H9 (cell line): Measurements from ENCODE around the gene SRP68. TPM values are rescaled to one million over a fixed set of nuclear protein-coding genes. Genes with fewer than 3 reads are reported as not detected.
A peak's percentile ranks its signal among the peaks of the same experiment; 100 is the strongest.

Source experiments
- DNase-seq: peaks from one replicate; pipeline ENCODE4 v3.0.0-alpha.2; 2017
- H2AFZ ChIP-seq: one replicate; pipeline ENCODE4 v1.6.1; 2013; ENCODE audit warnings: mild to moderate bottlenecking, low read length, control low read depth, moderate library complexity
- H2AK5ac ChIP-seq: 2 replicates; pipeline ENCODE4 v1.6.1; 2013; ENCODE audit warnings: low read length, control low read depth, mixed read lengths; ENCODE audit not compliant: insufficient read length
- H2BK120ac ChIP-seq: one replicate; pipeline ENCODE4 v1.6.1; 2013; ENCODE audit warnings: low read depth, mild to moderate bottlenecking, low read length, control low read depth, inconsistent platforms; ENCODE audit not compliant: poor library complexity, severe bottlenecking
- H2BK12ac ChIP-seq: 2 replicates; pipeline ENCODE4 v1.6.1; 2013; ENCODE audit warnings: low read length, control low read depth, mixed read lengths, low read depth; ENCODE audit not compliant: insufficient read length
- H2BK15ac ChIP-seq: 2 replicates; pipeline ENCODE4 v1.6.1; 2013; ENCODE audit warnings: low read depth, low read length, control low read depth
- H2BK20ac ChIP-seq: one replicate; pipeline ENCODE4 v1.6.1; 2013; ENCODE audit warnings: low read depth, mild to moderate bottlenecking, low read length, control low read depth, inconsistent platforms; ENCODE audit not compliant: poor library complexity, severe bottlenecking
- H2BK5ac ChIP-seq: 2 replicates; pipeline ENCODE4 v1.6.1; 2013; ENCODE audit warnings: low read length, control low read depth, mixed read lengths; ENCODE audit not compliant: insufficient read length
- H3K14ac ChIP-seq: 2 replicates; pipeline ENCODE4 v1.6.1; 2013; ENCODE audit warnings: low read length, control low read depth; ENCODE audit not compliant: insufficient read depth
- H3K18ac ChIP-seq: 2 replicates; pipeline ENCODE4 v1.6.1; 2013; ENCODE audit warnings: low read depth, mild to moderate bottlenecking, mixed read lengths, low read length, control low read depth; ENCODE audit not compliant: insufficient read length
- H3K23ac ChIP-seq: 2 replicates; pipeline ENCODE4 v1.6.1; 2013; ENCODE audit warnings: low read length, control low read depth, mixed read lengths, low read depth; ENCODE audit not compliant: insufficient read length
- H3K23me2 ChIP-seq: 2 replicates; pipeline ENCODE4 v1.6.1; 2013; ENCODE audit warnings: low read depth, mild to moderate bottlenecking, mixed read lengths, low read length, control low read depth; ENCODE audit not compliant: insufficient read length, poor library complexity, severe bottlenecking
- H3K27ac ChIP-seq: 2 replicates; pipeline ENCODE4 v1.5.1; 2013; ENCODE audit warnings: low read length, control low read depth, mixed read lengths, low read depth; ENCODE audit not compliant: insufficient read length
- H3K27me3 ChIP-seq: 2 replicates; pipeline ENCODE4 v1.6.1; 2013; ENCODE audit warnings: low read length, control low read depth, inconsistent platforms; ENCODE audit not compliant: insufficient read depth
- H3K4ac ChIP-seq: 2 replicates; pipeline ENCODE4 v1.6.1; 2013; ENCODE audit warnings: low read depth, mild to moderate bottlenecking, control low read depth, inconsistent platforms, low read length, moderate library complexity
- H3K4me1 ChIP-seq: 2 replicates; pipeline ENCODE4 v1.6.1; 2013; ENCODE audit warnings: low read length, control low read depth, inconsistent platforms; ENCODE audit not compliant: insufficient read depth
- H3K4me2 ChIP-seq: 2 replicates; pipeline ENCODE4 v1.6.1; 2013; ENCODE audit warnings: low read length, control low read depth, mixed read lengths; ENCODE audit not compliant: insufficient read length, insufficient read depth
- H3K56ac ChIP-seq: 2 replicates; pipeline ENCODE4 v1.6.1; 2013; ENCODE audit warnings: low read depth, mild to moderate bottlenecking, mixed read lengths, low read length, control low read depth; ENCODE audit not compliant: insufficient read length
- H3K79me1 ChIP-seq: 2 replicates; pipeline ENCODE4 v1.6.1; 2013; ENCODE audit warnings: low read depth, mild to moderate bottlenecking, moderate library complexity, low read length, control low read depth, inconsistent platforms; ENCODE audit not compliant: insufficient read depth, poor library complexity, severe bottlenecking
- H3K79me2 ChIP-seq: 2 replicates; pipeline ENCODE4 v1.6.1; 2013; ENCODE audit warnings: low read length, control low read depth, inconsistent platforms; ENCODE audit not compliant: insufficient read depth
- H3K9ac ChIP-seq: 2 replicates; pipeline ENCODE4 v1.6.1; 2013; ENCODE audit warnings: low read length, control low read depth, mixed read lengths; ENCODE audit not compliant: insufficient read length; ENCODE audit errors: extremely low read depth
- H3K9me3 ChIP-seq: one replicate; pipeline ENCODE4 v1.6.1; 2013; ENCODE audit warnings: low read depth, low read length, inconsistent platforms; ENCODE audit not compliant: control insufficient read depth
- H3T11ph ChIP-seq: one replicate; pipeline ENCODE4 v1.6.1; 2013; ENCODE audit warnings: mild to moderate bottlenecking, low read length, control low read depth, inconsistent platforms
- H4K20me1 ChIP-seq: one replicate; pipeline ENCODE4 v1.6.1; 2013; ENCODE audit not compliant: control insufficient read depth, insufficient read length, insufficient read depth
- H4K5ac ChIP-seq: 2 replicates; pipeline ENCODE4 v1.6.1; 2013; ENCODE audit warnings: low read depth, mild to moderate bottlenecking, mixed read lengths, low read length, control low read depth; ENCODE audit not compliant: insufficient read length
- H4K8ac ChIP-seq: replicated peaks from 2 replicates; pipeline ENCODE4 v1.6.1; 2013; ENCODE audit warnings: low read length, control low read depth, mixed read lengths, low read depth; ENCODE audit not compliant: insufficient read length
- H4K91ac ChIP-seq: 2 replicates; pipeline ENCODE4 v1.6.1; 2013; ENCODE audit warnings: low read depth, mild to moderate bottlenecking, moderate library complexity, mixed read lengths, low read length, control low read depth; ENCODE audit not compliant: insufficient read length
- H3K27ac Mint-ChIP-seq, 3 experiments: 2 replicates in 2 of 3; 3 replicates in 1 of 3; pipeline ENCODE4 v1.8.0; 2020 to 2021; ENCODE audit warnings: mixed read lengths in 3 of 3, mild to moderate bottlenecking in 1 of 3, moderate library complexity in 1 of 3
- H3K27me3 Mint-ChIP-seq: 2 replicates; pipeline ENCODE4 v1.8.0; 2021; ENCODE audit warnings: low read depth, mild to moderate bottlenecking, moderate library complexity, mixed read lengths
- H3K36me3 Mint-ChIP-seq, 3 experiments: 2 replicates in 2 of 3; 3 replicates in 1 of 3; pipeline ENCODE4 v1.8.0; 2020 to 2021; ENCODE audit warnings: low read depth in 3 of 3, mixed read lengths in 3 of 3; ENCODE audit not compliant: insufficient read depth in 1 of 3
- H3K4me1 Mint-ChIP-seq, 2 experiments: 2 replicates each; pipeline ENCODE4 v1.8.0; 2020; ENCODE audit warnings: mixed read lengths in 2 of 2
- H3K4me3 Mint-ChIP-seq, 2 experiments: 2 replicates in 1 of 2; 3 replicates in 1 of 2; pipeline ENCODE4 v1.8.0; 2020 to 2021; ENCODE audit warnings: mild to moderate bottlenecking in 2 of 2, mixed read lengths in 2 of 2, moderate library complexity in 1 of 2
- H3K9me3 Mint-ChIP-seq, 2 experiments: 2 replicates in 1 of 2; 3 replicates in 1 of 2; pipeline ENCODE4 v1.8.0; 2020; ENCODE audit warnings: mild to moderate bottlenecking in 2 of 2, mixed read lengths in 2 of 2, moderate library complexity in 1 of 2
- WGBS: extraction: QIAGEN DNeasy Blood & Tissue Kit; methylation state at CpG from one replicate; pipeline ENCODE4 v1.1.7; 2013; ENCODE audit warnings: missing lambda C conversion rate, low lambda C conversion rate, mixed read lengths; ENCODE audit not compliant: insufficient read length; ENCODE audit errors: extremely low coverage; 5-methylcytosine and 5-hydroxymethylcytosine counted together
- long read RNA-seq: library from polyadenylated mRNA; unstranded; transcript quantifications from one replicate; pipeline ENCODE4 v2.0.0, GENCODE V29; 2020
- total RNA-seq: library from RNA; stranded (reverse); gene quantifications from 2 replicates; pipeline ENCODE4 v1.2.1, GENCODE V29; 2021
- TF ChIP-seq, protein P1 (sequence below): fragments of 200-600 bp; sonication (generic); conservative IDR thresholded peaks from 3 replicates; pipeline ENCODE4 v1.8.0; 2021; ENCODE audit warnings: antibody characterized with exemption, mild to moderate bottlenecking

SRP68 gene
- total RNA-seq: 85.1 and 86.1 TPM in 2 replicates
- long read RNA-seq, transcript SRP68-201 (16 exons, 2,649 nt): major isoform, 186 of 202 reads
- long read RNA-seq, partial matches to known transcripts: 8 of 202 reads
- long read RNA-seq, other reads (novel, unspliced or antisense): 8 of 202 reads

DNA sequence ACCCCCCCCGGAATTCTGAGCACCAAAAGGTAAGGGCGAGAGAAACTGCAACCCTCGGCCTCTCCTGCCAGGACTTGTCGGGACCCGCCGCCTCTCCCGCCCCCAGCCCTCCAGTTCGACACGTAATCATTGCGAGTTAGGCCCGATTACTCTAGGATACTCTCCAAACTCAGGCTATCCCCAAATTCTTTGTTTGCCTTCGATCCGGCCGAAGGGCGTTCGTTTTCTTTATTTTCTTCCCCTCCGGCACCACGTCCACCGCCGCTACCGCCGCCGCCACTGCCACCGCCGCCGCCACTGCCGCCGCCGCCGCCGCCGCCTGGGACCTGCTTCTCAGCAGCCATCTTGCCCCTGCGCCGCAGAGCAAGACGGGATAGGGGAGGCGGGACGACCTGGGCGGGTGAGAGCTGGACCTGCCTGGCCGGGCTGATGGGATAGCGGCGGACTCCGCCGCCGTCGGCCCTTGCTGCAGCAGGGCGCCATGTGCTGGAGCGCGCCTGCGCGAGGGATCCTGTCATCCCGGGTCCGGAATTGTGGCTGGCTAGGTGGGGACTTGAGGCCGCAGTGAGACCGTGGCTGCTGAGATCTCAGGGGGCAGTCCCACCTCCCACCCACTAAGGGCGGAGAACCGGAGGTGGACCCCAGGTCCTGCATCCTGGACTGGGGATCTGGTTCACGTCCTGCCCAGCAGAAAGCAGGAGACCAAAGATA lies at the start of gene SRP68:
Gene SRP68, minus strand, starts transcription at position 370 of the 711 bp plus-strand sequence. Its CDS starts 26 bp downstream, at position 344.
- no CpG with 5 or more reads among the region's 57 CpGs for WGBS
- peak within 1 kb of the TSS; percentile 27 to 90 (median 62); a peak in 6 of 7 replicates for H3K27ac Mint-ChIP-seq
- Histone ChIP-seq H3K79me2 (peaks cover 3% of the 10 kb centered on the region; the same call in 1 of the 2 replicates), H2BK5ac (no peak within 1 kb of the TSS), H2AK5ac (no peak within 1 kb of the TSS), H2BK20ac (no peak within 1 kb of the TSS), H3K23ac (no peak within 1 kb of the TSS), H2BK12ac (no peak within 1 kb of the TSS), H3K4ac (no peak within 1 kb of the TSS), H2BK15ac (no peak within 1 kb of the TSS), H4K20me1 (peaks cover 3% of the 10 kb centered on the region), H3K23me2 (peaks cover 28% of the 10 kb centered on the region), H2BK120ac (no peak within 1 kb of the TSS), H4K8ac (no peak within 1 kb of the TSS), H2AFZ (peak within 1 kb of the TSS; percentile 18), H3K4me2 (peak within 1 kb of the TSS; percentile 100), H4K5ac (no peak within 1 kb of the TSS), H4K91ac (no peak within 1 kb of the TSS), H3K27ac (no peak within 1 kb of the TSS), H3K56ac (no peak within 1 kb of the TSS), H3K27me3 (peaks cover 38% of the 10 kb centered on the region), H3K9ac (peak within 1 kb of the TSS; percentile 92), H3K79me1 (no peaks in the 10 kb centered on the region), H3K14ac (peak within 1 kb of the TSS; percentile 93), H3K9me3 (no peaks in the 10 kb centered on the region), H3K18ac (no peak within 1 kb of the TSS), H3T11ph (no peak within 1 kb of the TSS), H3K4me1 (no peaks in the 10 kb centered on the region)
- DNase-seq: peak; percentile 98
- H3K4me3 Mint-ChIP-seq: peak within 1 kb of the TSS; percentile 93
- TF ChIP-seq, protein P1, sequence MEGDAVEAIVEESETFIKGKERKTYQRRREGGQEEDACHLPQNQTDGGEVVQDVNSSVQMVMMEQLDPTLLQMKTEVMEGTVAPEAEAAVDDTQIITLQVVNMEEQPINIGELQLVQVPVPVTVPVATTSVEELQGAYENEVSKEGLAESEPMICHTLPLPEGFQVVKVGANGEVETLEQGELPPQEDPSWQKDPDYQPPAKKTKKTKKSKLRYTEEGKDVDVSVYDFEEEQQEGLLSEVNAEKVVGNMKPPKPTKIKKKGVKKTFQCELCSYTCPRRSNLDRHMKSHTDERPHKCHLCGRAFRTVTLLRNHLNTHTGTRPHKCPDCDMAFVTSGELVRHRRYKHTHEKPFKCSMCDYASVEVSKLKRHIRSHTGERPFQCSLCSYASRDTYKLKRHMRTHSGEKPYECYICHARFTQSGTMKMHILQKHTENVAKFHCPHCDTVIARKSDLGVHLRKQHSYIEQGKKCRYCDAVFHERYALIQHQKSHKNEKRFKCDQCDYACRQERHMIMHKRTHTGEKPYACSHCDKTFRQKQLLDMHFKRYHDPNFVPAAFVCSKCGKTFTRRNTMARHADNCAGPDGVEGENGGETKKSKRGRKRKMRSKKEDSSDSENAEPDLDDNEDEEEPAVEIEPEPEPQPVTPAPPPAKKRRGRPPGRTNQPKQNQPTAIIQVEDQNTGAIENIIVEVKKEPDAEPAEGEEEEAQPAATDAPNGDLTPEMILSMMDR: no peak
- H3K9me3 Mint-ChIP-seq: peaks cover 0 to 3% of the 10 kb centered on the region in 2 experiments; a peak in 2 of 5 replicates
- peaks cover 3 to 14% (median 6%) of the 10 kb centered on the region in 3 experiments; a peak in 5 of 7 replicates for H3K36me3 Mint-ChIP-seq
- peaks cover 44% of the 10 kb centered on the region for H3K27me3 Mint-ChIP-seq
- H3K4me1 Mint-ChIP-seq: peaks cover 37 to 38% of the 10 kb centered on the region in 2 experiments
